Stimulated activated naive CD4-positive, alpha-beta T cell treated with Interleukin-2 at 50 U/mL for 16 hours (primary cell): ENCODE measurements around the gene AAR2.

Experiments
- DNase-seq: peaks from one replicate; lab custom pipeline; 2025; lab: John Stamatoyannopoulos, UW

AAR2 gene

DNA sequence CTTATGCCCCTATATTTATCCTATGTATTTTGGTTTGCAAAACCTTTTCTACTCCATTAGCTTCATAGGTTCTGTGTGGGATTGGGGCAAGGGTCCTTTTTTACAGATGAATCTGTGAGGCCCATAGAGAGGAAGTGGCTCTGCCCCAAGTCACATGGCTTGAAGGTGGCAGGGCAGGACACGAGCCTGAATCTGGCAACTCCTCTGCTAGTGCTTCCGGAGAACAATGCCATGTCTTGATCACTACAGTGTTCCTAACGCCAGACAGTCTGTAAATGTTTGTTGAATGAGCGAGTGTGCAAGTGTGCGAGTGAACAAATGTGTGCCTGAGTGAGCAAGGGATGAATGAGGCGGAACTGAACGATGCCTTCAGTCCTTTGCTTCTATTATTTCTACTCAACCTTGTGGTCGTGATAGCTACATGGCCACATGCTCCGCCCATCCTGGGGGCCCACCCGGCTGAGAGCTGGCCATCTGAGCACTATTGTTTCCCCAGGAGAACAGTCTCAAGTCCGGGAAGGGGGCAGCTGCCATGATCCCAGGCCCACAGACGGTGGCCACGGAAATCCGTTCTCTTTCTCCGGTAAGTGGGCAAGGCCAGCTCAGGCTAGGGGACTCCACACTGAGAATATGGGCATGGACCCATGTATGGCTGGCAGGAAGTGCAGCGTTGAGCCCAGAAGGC is 17.8 kb upstream of the AAR2 start:
- no peak for DNase-seq

- DNase-seq, result no peak
Observed at GRCh38 chr20:36219671-36220220, 16.5 kb upstream of the AAR2 start.

DNA sequence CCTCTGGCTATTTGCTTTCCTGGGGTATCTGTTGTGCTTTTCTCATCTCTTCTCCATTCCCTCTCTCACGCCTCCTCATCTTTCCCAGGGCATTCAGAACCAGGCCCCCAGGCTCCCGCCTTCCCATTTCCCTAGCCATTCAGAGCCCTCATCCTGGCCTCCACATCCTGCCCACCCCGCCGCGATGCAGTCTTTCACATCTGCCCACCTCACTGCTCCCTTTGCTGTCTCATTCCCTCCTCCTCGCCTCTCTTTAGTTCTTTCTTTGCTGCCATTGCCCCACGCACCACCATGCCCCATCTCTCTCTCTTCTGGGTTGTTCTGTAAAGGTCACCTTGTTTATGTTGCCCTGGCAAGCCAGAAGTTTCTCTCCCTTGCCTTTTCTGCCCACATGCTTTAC is 10.6 kb upstream of the AAR2 start:
- no peak for DNase-seq

DNA sequence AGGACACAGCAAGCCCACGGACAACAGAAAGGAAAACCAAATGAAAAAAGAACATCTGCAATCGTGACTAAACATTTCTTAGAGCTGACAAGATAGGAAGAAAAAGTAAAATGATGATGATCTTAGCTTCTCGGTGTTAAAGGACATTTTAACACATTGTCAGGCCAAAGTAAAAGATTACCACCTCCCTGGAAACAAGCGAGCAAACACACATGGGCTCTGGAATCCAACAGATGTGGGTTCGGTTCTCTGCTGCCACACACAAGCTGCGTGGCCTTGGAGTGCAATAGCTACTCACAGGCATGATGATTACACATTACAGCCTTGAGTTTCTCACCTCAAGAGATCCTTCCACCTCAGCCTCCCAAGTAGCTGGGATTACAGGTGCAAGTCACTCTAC is 7.5 kb upstream of the AAR2 start:
- no peak for DNase-seq

- no peak for DNase-seq
Observed at GRCh38 chr20:36230019-36230418, 6.3 kb upstream of the AAR2 start.

GRCh38 chr20:36231331-36231730 is 4.9 kb upstream of the AAR2 start:
- DNase-seq, result no peak

- DNase-seq, result no peak
Observed at GRCh38 chr20:36234771-36235320, 1.4 kb upstream of the AAR2 start.

DNA sequence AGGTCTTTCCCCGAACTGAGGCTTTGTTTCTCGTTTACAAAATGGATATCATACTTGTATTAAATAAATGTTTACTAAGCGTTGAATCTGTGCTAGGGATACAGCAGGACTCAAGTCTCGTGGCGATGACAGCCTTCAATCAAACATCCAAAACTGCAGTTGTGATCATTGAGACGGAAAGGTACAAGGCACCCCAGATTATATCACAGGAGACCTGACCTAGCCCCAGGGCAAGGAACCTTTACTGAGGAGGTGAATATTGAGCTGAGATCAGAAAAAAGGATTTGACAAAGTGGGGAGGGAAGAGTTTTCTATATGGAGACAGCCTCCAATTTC is 476 bp downstream of the AAR2 start:
- no peak for DNase-seq

GRCh38 chr20:36237477-36237876 is 1.2 kb downstream of the AAR2 start:
- DNase-seq, result no peak

- DNase-seq, result no peak
Observed at GRCh38 chr20:36238153-36238552, 1.9 kb downstream of the AAR2 start.

GRCh38 chr20:36238760-36239159 is 2.5 kb downstream of the AAR2 start:
- DNase-seq, result no peak

GRCh38 chr20:36240076-36240475 is 3.8 kb downstream of the AAR2 start:
- DNase-seq, result no peak

DNA sequence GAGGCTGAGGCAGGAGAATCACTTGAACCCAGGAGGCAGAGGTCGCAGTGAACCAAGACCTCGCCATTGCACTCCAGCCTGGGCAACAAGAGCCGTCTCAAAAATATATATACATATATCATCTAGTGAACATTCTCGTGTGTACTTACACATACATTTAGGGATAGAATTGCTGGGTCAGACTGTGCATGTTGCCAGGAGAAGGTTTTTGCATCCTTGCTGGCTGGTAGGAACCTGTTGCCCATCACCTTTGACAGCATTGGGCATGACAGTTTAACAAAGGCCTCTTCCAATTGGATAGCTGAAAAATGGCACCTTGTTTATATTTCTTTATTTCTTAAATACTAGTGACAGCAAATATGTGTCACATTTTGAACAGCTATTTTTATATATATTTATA is 5.4 kb downstream of the AAR2 start:
- DNase-seq, result no peak

DNA sequence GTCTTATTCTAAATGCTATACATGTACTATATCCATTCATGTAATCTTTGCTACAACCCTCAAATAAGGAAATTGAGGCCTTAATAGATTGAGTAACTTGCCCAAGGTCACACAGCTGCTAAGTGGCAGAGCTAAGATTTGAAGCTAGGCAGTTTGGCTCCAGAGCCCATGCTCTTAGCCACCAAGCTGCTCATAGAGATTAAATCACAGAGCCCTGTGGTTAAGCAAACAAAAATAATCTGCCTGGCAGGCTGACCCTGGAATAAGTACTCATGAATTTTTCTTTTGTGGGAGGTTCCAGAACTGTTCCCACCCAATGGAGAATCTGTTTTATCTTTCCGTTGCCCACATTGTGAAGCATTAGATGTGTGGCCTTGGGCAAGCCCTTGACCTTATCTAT is 7.4 kb downstream of the AAR2 start:
- no peak for DNase-seq

GRCh38 chr20:36246401-36246800 is 10.1 kb downstream of the AAR2 start:
- no peak for DNase-seq

GRCh38 chr20:36248836-36249235 is 12.6 kb downstream of the AAR2 start:
- no peak for DNase-seq

GRCh38 chr20:36249450-36249849 is 13.2 kb downstream of the AAR2 start:
- DNase-seq, result no peak

DNA sequence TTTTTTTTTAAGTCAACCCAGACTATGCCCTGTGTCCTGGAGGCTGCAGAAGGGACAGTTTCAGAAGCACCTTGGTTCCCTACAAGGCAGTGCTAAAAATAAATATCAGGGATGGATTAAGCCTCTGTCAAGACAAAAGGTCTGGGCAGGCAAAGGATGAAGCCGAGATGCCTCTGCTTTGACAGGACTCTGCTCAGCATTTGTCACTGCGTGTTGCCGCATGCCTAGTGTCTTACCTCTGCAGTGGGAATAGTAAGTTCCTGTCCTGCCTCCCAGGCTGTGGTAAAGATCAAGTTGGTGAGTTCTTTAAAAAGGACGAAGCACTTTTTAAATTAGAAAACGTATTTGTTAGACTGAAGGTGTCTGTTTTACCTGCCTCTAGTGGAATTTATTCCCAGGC is 15.1 kb downstream of the AAR2 start:
- DNase-seq, result no peak

DNA sequence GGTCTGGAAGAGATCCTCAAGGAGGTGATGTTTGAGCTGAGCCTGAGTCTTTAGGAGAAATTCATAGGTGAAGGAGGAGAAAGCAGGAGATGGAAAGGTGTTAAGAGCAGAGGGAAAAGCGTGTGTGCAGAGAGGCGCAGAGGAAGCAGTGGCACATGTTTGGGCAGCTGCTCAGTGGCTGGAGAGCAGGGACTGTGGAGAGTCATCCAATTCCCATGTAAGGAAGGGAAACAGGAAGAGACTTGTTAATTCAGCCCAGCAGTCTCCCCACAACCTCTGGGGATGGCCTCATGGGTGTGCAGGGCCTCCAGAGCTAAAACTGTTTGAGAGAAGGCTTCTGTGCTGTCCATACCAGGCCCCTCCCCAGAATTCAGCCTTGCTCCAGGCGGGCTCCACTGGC is 16.2 kb downstream of the AAR2 start:
- no peak for DNase-seq

DNA sequence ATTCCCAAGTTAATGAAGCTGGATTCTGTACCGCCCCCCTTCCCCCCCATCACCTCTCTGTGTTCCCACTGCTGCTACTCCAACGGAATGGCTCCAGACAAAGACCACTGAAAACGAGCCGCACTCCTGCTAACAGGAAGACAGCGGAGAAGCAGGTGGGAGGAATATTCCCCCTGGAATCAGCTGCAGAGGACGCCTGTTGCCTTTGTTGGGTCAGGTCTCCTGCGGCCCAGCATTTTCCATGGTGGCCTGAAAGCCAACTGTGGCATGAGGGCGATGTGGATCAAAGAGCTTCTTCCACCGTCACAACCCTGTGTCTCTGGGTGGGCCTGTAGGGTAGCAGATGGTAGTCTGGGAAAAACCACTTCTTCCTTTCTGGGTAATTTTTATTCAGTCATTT is 16.8 kb downstream of the AAR2 start:
- no peak for DNase-seq

DNA sequence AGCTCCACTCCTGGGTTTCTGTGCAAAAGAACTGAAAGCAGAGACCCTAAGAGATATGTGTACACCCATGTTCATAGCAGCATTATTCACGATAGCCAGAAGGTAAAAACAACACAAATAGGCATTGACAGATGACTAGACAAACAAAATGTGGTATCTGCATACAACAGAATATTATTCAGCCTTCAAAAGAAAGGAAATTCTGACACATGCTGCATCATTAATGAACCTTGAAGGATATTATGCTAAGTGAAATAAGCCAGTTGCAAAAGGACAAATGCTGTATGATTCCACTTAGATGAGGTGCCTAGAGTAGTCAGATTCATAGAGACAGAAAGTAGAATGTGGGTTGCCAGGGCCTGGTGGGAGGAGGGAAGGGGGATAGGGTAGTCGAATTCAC is 17.8 kb downstream of the AAR2 start:
- DNase-seq, result no peak

GRCh38 chr20:36255445-36255844 is 19.2 kb downstream of the AAR2 start:
- DNase-seq, result no peak

- DNase-seq, result no peak
Observed at GRCh38 chr20:36259177-36260061, 23.1 kb downstream of the AAR2 start.
